HG02852 (cell line): ENCODE measurements around the gene RNF212.
"Not testable (repeated sequence)": the region's sequence is repeated elsewhere in the genome, so short reads cannot be mapped to it uniquely, and the experiment has no call there.

Experiments used
- ATAC-seq: cut with Tn5 transposase; IDR thresholded peaks from one replicate; pipeline ENCODE4 v1.9.1; 2021; ENCODE audit warnings: mild to moderate bottlenecking, moderate library complexity; ENCODE audit not compliant: unreplicated experiment

The RNF212 gene

GRCh38 chr4:1050486-1051213 lies 62.7 kb downstream of the RNF212 start:
- no peak for ATAC-seq

GRCh38 chr4:1049591-1049905 lies 63.8 kb downstream of the RNF212 start:
- no peak for ATAC-seq

GRCh38 chr4:1048773-1049590 lies 64.4 kb downstream of the RNF212 start:
- ATAC-seq, result no peak

- no peak for ATAC-seq
These were observed 65.2 kb downstream of the RNF212 start for GRCh38 chr4:1047976-1048772.

GRCh38 chr4:1047106-1047975 lies 66.0 kb downstream of the RNF212 start:
- ATAC-seq, result no peak

- ATAC-seq, result not testable (repeated sequence)
These were observed 66.8 kb downstream of the RNF212 start for GRCh38 chr4:1046581-1047011.

- no peak for ATAC-seq
These were observed 67.7 kb downstream of the RNF212 start for GRCh38 chr4:1045595-1046201.

- no peak for ATAC-seq
These were observed 68.2 kb downstream of the RNF212 start for GRCh38 chr4:1045193-1045594.

GRCh38 chr4:1044469-1045192 lies 68.7 kb downstream of the RNF212 start:
- no peak for ATAC-seq

- no peak for ATAC-seq
These were observed 69.5 kb downstream of the RNF212 start for GRCh38 chr4:1043651-1044468.

GRCh38 chr4:1043162-1043561 lies 70.2 kb downstream of the RNF212 start:
- no peak for ATAC-seq

- ATAC-seq, result no peak
These were observed 70.9 kb downstream of the RNF212 start for GRCh38 chr4:1042352-1043055.

GRCh38 chr4:1041936-1042330 lies 71.4 kb downstream of the RNF212 start:
- ATAC-seq, result no peak

GRCh38 chr4:1041147-1041935 lies 72.0 kb downstream of the RNF212 start:
- ATAC-seq, result no peak

- no peak for ATAC-seq
These were observed 72.8 kb downstream of the RNF212 start for GRCh38 chr4:1040344-1041146.
